Upper lobe of left lung (tissue), 6 donors: ENCODE data around the gene FAM72B. TPM values are rescaled to one million over a fixed set of nuclear protein-coding genes. Genes with fewer than 3 reads are reported as not detected.
"Not testable (repeated sequence)": the region's sequence is repeated elsewhere in the genome, so short reads cannot be mapped to it uniquely, and the experiment has no call there.

ENCODE experiments used
- ATAC-seq, 2 donors: fragments of 200-7000 bp; cut with Tn5 transposase; one replicate each; pipeline ENCODE4 v1.9.1; 2022; ENCODE audit warnings: mild to moderate bottlenecking in 2 of 2, moderate library complexity in 2 of 2; ENCODE audit not compliant: low FRiP score in 2 of 2
- DNase-seq, 2 donors: peaks; one replicate each; pipeline ENCODE4 v3.0.0-alpha.2; 2019 to 2020
- H3K27ac ChIP-seq, 4 donors: fragments of 200-600 bp; sonication (generic); one replicate each; pipeline ENCODE4 v1.5.1; 2016 to 2019
- H3K27me3 ChIP-seq, 4 donors: fragments of 200-600 bp; sonication (generic); one replicate each; pipeline ENCODE4 v1.5.1; 2017 to 2019
- H3K36me3 ChIP-seq, 4 donors: fragments of 200-600 bp; sonication (generic); one replicate each; pipeline ENCODE4 v1.5.1; 2016 to 2019
- H3K4me1 ChIP-seq, 4 donors: fragments of 200-600 bp; sonication (generic); one replicate each; pipeline ENCODE4 v1.5.1; 2018 to 2019
- H3K4me3 ChIP-seq, 4 donors: fragments of 200-600 bp; sonication (generic); one replicate each; pipeline ENCODE4 v1.5.1; 2017 to 2019; ENCODE audit warnings: mild to moderate bottlenecking in 2 of 4, moderate library complexity in 1 of 4
- H3K9me3 ChIP-seq, 4 donors: fragments of 200-600 bp; sonication (generic); one replicate each; pipeline ENCODE4 v1.5.1; 2018 to 2019
- POLR2A ChIP-seq, 4 donors: fragments of 450-650 bp; IDR thresholded peaks; one replicate each; pipeline ENCODE4 v1.5.1; 2016 to 2017; ENCODE audit warnings: antibody characterized with exemption in 4 of 4, mild to moderate bottlenecking in 2 of 4
- POLR2AphosphoS5 ChIP-seq, 2 donors: sonication (generic); formaldehyde crosslinking; IDR thresholded peaks; one replicate each; pipeline ENCODE4 v1.5.1; 2017; ENCODE audit warnings: antibody characterized with exemption in 2 of 2
- WGBS, 2 donors: methylation state at CpG; one replicate each; pipeline ENCODE4 v1.1.5; 2017 to 2018; 5-methylcytosine and 5-hydroxymethylcytosine counted together
- total RNA-seq, 6 donors: library from RNA; depleted of rRNA in 4 of 6; stranded (reverse); fragments of >200 nt in 4 of 6; gene quantifications; one replicate each; pipeline versions ENCODE4 v1.1.0 to v1.2.1, GENCODE V29; 2016 to 2021
- donor health status: DM: no; HTN: no; CAD: no; lungs with moderate emphysema.
- donor health status: DM: no; HTN: yes; CAD: no; lungs with severe emphysema.

FAM72B gene
- 1 to 10 TPM in 3 of 6 donors, under 1 TPM in 1, not detected in 2; 0.84 to 3.0 (median 1.6) TPM for total RNA-seq

DNA sequence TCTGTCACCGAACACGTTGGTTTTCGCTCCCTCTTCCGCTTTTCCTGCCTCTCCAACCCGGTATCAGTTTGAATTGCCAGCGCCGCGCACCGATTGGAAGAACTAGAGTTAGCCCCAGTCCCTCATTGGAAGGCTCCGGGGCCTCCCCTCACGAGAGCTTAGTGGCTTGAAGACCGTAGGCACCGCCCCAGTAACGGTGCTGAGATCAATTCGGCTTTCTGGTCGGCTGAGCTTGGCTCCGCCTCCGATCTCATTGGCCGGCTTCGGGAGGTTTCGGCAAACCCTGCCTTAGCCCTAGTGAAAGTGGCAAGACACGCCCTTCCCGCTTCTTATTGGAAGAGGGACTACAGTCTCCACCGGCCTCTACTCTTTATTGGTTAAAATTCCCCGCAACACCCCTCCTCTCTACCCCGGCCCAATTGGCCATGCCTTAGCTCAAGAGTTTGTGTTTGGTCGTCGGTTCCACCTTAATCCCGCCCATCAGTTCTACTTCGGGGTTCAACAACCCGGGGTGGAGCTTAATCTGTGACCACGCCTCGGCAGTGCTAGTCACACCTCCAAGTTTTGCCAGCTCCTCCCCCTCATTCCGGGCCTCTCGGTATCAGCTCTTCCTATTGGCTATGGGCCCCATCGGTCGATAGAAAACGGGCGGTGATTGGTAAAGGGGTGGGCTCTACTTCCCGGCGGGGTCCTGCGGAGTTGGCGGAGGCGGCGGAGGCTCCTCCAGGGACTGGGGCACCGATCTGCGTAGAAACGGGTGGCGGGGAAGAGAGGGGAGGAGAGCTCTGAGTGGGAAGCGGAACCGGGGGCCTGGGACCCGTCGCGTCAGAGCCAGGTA is at the start of gene FAM72B, which contains the start of gene SRGAP2C:
FAM72B (minus strand) TSS at position 51 of the 838 bp plus-strand sequence. CDS start 851 bp downstream, outside the sequence.
SRGAP2C (plus strand) TSS at position 686 of the 838 bp plus-strand sequence. CDS start 2,472 bp downstream, outside the sequence.
- WGBS, 2 donors: 0 to 1% methylated on average over 24 to 33 of the region's 54 CpGs
- H3K27ac ChIP-seq: peak within 1 kb of the TSS; percentile 64 to 85 (median 80)
- peak; percentile 44 to 81 for TF ChIP-seq POLR2AphosphoS5 (IDR thresholded peaks at IDR 0.05)
- peak in 3 of 4 donors; percentile 28 to 84 (median 74) for TF ChIP-seq POLR2A (IDR thresholded peaks at IDR 0.05)

DNA sequence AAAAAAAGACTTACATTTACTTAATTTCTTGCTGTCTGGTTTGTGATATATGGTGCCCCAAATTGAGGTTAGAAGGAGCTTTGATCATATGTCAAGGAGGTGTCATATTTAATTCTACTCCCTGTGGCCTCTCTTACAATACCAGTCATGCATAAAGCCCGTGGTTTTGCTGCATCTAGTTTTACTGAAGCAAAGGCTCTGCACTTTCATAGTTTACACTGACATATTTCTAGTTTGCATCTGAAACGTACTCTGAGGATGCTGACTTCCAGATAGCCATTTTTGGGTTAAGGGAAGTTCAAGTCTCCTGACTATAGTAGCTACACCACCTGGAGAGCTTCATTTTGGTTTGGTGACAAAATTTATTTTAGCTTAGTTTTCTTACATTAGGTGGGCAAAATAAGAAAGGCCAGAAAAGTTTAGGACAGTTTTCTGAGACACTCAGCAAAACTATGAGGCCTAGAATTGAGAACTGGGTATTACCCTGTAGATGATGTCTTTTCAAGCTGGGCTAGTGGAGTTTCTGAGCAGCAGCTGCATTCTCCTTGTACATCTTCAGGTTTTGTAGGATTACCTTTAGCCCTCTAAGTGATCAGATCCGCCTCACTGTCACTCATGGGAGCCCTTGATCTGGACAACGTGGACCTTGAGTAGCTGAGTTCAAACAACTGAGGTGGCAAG is 48.4 kb upstream of the FAM72B start:
- not testable (repeated sequence) for DNase-seq, ATAC-seq, H3K27me3 ChIP-seq, H3K27ac ChIP-seq, H3K9me3 ChIP-seq, H3K4me1 ChIP-seq, H3K36me3 ChIP-seq, H3K4me3 ChIP-seq
- WGBS, 2 donors: 50 to 53% methylated on average over 1 to 2 of the region's 4 CpGs

More for the DNA sequence above, at the start of gene FAM72B, which contains the start of gene SRGAP2C:
- peak within 1 kb of the TSS in 3 of 4 donors; percentile 44 to 56 (median 55) for H3K4me3 ChIP-seq
- not testable (repeated sequence) for H3K9me3 ChIP-seq, H3K27me3 ChIP-seq, H3K4me1 ChIP-seq, H3K36me3 ChIP-seq
- ATAC-seq (peak; percentile 91 to 97), DNase-seq (peak; percentile 94 to 96)

DNA sequence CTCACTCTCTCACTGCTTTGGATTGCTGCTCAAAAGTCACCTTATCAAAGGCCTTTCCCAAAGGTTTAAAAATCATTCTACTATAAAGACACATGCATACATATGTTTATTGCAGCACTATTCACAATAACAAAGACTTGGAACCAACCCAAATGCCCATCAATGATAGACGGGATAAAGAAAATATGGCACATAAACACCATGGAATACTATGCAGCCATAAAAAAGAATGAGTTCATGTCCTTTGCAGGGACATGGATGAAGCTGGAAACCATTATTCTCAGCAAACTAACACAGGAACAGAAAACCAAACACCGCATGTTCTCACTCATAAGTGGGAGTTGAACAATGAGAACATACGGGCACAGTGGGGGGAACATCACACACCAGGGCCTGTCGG is 46.5 kb upstream of the FAM72B start:
- H3K27me3 ChIP-seq, H3K4me3 ChIP-seq, ATAC-seq, H3K9me3 ChIP-seq, H3K36me3 ChIP-seq, H3K4me1 ChIP-seq, DNase-seq, H3K27ac ChIP-seq: not testable (repeated sequence)
- WGBS, 2 donors: 59 to 82% methylated on average over 1 of the region's 4 CpGs

GRCh38 chr1:121227544-121228330 is 43.6 kb upstream of the FAM72B start:
- H3K4me1 ChIP-seq, DNase-seq, H3K4me3 ChIP-seq, ATAC-seq, H3K36me3 ChIP-seq, H3K9me3 ChIP-seq, H3K27me3 ChIP-seq, H3K27ac ChIP-seq: not testable (repeated sequence)
- WGBS, 2 donors: no CpG with 5 or more reads among the region's 9 CpGs

- H3K9me3 ChIP-seq, H3K27me3 ChIP-seq, H3K27ac ChIP-seq, H3K4me3 ChIP-seq, DNase-seq, ATAC-seq, H3K36me3 ChIP-seq, H3K4me1 ChIP-seq: not testable (repeated sequence)
- 100% methylated on average over 1 of the region's 2 CpGs for WGBS, 2 donors
These were observed 42.8 kb upstream of the FAM72B start for GRCh38 chr1:121226925-121227324.

DNA sequence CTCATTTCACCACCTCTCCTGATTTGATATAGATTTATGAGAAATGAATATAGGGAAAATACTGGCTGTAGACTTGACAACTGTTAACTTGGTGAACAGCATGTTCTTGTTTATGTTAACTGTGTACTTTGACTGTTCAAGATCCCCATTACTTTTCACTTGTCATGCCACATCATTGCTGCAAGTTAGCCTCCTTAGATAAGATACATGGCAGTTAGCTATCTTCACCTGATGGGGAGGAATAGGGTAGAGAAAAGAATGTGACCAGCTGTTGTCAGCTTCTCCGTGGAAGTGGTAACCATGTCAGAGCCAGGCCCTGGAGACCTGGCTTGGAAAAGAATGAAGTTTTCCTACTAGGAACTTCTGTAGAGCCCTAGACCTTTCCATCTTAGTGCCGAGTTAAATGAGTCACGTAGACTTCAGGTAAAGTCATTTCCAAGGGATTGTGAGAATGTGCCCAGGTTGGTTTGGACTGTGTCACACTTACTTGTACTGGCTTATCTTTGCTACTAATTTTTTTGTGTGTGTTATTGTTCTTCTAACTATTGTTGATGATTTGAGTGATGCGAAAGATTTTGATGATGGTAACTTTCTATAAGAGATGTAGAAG is 42.3 kb upstream of the FAM72B start:
- H3K4me3 ChIP-seq, H3K4me1 ChIP-seq, ATAC-seq, H3K27me3 ChIP-seq, H3K36me3 ChIP-seq, H3K9me3 ChIP-seq, H3K27ac ChIP-seq, DNase-seq: not testable (repeated sequence)
- 100% methylated on average over 2 of the region's 4 CpGs for WGBS, 2 donors

DNA sequence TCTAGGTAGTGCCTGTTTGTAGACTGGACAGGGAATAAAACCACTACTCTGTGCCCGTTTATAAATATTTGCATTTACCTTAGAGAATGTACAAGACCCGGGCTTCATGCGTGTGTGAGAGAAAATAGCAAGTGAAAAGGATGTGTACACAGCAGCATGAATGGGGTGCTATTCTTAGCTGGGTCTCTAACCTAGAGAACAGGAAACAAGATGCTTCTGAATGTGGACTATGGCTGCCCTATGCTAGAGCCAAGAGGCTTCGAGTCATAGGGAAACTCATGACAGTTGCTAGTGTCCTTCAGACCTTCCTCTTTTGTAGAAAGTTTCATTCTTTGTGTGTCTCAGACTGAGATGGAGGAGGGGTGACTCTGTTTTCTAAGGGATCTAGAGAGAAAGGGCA is 40.6 kb upstream of the FAM72B start:
- DNase-seq, H3K4me3 ChIP-seq, H3K4me1 ChIP-seq, H3K27me3 ChIP-seq, H3K27ac ChIP-seq, H3K36me3 ChIP-seq, H3K9me3 ChIP-seq: not testable (repeated sequence)
- ATAC-seq: peak; percentile 85 to 88
- 7 to 30% methylated on average over 2 to 3 of the region's 4 CpGs for WGBS, 2 donors

DNA sequence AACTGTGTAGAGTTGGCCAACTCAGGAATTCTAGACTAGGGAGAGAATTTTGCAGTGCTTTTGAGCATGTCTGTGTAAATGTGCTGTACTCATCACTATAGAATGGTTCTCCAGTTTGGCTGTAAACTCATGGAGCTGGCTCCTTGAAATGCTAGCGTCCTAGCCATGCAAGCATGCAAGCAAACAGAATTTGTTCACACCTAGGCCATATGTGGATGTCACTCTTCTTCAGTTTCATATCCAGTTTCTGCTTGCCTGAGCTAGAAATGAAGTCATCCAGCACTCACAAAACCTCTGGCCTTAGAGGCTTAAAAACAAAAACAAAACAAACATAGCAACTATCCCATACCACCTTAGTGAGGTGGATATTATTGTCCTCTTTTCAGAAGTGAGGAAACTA is 37.6 kb upstream of the FAM72B start:
- H3K27ac ChIP-seq, DNase-seq, H3K36me3 ChIP-seq, H3K9me3 ChIP-seq, H3K4me1 ChIP-seq, H3K27me3 ChIP-seq, ATAC-seq, H3K4me3 ChIP-seq: not testable (repeated sequence)
- 67 to 80% methylated on average over 1 of the region's 1 CpG for WGBS, 2 donors

GRCh38 chr1:121216676-121217075 is 32.5 kb upstream of the FAM72B start:
- not testable (repeated sequence) for ATAC-seq, H3K27ac ChIP-seq, H3K9me3 ChIP-seq, H3K4me1 ChIP-seq, H3K27me3 ChIP-seq, H3K36me3 ChIP-seq, H3K4me3 ChIP-seq, DNase-seq
- WGBS, 2 donors: no CpG with 5 or more reads among the region's 1 CpG

- 67% methylated on average over 1 of the region's 1 CpG; no CpG with 5 or more reads in 1 of the 2 donors for WGBS, 2 donors
- not testable (repeated sequence) for H3K4me1 ChIP-seq, DNase-seq, H3K9me3 ChIP-seq, H3K36me3 ChIP-seq, H3K4me3 ChIP-seq, H3K27ac ChIP-seq, ATAC-seq, H3K27me3 ChIP-seq
These were observed 31.7 kb upstream of the FAM72B start for GRCh38 chr1:121215699-121216417.

GRCh38 chr1:121214544-121215156 is 30.5 kb upstream of the FAM72B start:
- peak; percentile 57 to 68 for ATAC-seq

More at GRCh38 chr1:121214544-121215156, 30.5 kb upstream of the FAM72B start:
- not testable (repeated sequence) for H3K36me3 ChIP-seq, H3K27ac ChIP-seq, H3K4me3 ChIP-seq, H3K27me3 ChIP-seq, H3K4me1 ChIP-seq, DNase-seq, H3K9me3 ChIP-seq
- no CpG with 5 or more reads among the region's 5 CpGs for WGBS, 2 donors
